UCSD-AML1 (cell line): ENCODE data around the gene FAM89A.
"Not testable (repeated sequence)": the region's sequence is repeated elsewhere in the genome, so short reads cannot be mapped to it uniquely, and the experiment has no call there.

Experiments used
- DNase-seq: peaks from one replicate; lab custom pipeline; 2025; ENCODE audit not compliant: unreplicated experiment; lab: John Stamatoyannopoulos, UW

FAM89A gene

DNA sequence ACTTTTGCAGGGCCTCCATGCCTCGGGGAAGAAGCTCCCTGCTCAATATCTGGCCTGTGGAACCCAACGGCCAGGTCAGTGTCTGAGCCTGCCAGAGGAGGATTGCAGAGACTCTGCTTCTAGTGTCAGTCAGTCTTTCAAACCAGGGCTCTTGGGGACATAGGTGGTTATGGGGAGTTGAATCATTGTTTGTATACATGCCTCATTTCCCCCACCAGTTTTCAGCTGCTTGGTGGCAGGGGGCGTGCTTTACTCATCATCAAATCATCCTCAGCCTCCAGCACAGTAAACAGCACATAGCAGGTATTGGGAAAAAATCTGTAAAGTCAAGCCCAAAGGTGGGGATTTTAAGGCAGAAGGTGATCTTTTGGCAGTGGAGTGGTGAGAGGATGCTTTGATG, 17.4 kb upstream of the FAM89A start:
- no peak for DNase-seq

DNA sequence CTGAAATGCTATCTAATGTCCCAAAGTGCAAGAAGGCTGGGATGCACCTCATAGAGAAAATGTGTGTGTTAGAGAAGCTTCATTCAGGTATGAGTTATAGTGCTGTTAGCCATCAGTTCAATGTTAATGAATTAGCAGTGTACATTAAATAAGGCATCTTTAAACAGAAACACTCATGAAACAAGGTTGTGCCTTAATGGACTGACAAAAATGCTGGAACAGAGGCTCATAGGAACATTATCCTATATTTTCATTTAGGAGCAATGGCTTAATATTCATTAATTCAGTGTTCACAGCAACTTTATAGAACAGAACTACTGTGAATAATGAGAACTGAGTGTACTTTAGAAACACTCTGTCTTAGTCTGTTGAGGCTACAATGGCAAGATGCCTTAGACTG, 15.2 kb upstream of the FAM89A start:
- no peak for DNase-seq

DNA sequence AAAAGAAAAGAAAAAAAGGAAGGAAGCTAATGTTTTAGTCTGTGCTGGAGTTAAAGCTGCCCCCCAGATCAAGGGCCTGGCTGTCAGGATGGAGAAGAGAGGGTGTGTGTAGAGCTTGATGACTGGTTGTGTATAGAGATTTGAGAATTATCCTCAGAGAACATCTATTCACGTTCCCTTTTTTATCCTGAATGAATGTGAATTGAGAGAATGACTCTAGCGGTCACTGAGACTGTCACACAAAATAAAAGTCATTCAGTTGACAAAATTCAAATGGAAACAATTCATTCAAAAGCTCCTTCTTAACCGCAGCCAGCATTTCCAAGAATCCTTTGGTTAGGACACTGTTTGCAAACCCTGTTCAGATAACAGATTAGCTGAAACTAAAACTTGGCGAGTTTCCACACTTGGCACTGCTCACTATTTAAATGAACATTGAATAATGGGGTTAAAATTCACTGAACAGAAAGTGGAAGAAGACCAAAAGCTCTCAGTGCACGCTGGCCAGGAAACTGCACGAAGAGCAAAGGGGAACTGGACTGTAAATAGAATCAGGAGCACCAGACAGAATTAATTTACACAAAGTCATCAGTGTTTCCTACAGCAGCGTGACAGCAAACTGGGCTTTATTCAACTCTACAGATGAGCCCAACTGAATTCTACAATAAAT, 13.6 kb upstream of the FAM89A start:
- peak; percentile 29 for DNase-seq

DNA sequence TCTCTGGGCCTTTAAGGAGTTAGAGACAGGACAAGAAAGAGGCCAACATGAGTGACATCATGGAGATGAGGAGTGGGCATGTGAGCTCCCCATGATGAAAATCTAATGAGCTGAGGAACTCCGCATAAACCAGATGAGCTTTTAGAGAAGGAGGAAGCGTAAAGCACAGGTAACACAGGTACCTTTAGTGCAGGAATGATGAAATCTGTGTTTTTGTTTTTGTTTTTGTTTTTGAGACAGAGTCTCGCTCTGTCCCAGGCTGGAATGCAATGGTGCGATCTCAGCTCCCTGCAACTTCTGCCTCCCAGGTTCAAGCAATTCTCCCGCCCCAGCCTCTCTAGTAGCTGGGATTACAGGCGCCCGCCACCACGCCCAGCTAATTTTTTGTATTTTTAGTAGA, 12.7 kb upstream of the FAM89A start:
- DNase-seq, result no peak

DNA sequence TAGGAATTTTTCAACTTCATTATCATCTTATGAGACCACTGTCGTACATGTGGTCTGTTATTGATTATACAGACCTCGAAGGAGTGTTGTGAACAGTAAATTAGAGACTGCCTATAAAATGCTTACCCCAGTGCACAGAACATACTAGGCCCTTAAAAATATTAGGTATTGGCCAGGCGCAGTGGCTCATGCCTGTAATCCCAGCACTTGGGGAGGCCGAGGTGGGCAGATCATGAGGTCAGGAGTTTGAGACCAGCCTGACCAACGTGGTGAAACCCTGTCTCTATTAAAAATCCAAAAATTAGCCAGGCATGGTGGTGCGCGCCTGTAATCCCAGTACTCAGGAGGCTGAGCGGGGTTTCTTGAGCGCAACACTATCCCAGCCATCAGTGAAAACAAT, 10.9 kb upstream of the FAM89A start:
- DNase-seq, result not testable (repeated sequence)

DNA sequence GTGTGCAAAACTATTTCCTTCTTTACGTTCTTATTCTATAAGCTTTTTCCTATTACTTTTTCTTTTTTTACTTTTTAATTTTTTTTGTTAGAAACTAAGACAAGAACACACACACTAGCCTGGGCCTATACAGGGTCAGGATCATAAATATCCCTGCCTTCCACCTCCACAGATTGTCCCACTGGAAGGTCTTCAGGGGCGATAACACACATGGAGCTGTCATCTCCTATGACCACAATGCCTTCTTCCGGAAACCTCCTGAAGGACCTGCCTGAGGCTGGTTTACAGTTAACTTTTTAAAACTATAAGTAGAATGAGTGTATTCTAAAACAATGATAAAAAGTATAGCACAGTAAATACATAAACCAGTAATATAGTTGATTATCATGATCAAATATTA, 10.3 kb upstream of the FAM89A start:
- DNase-seq, result no peak

DNA sequence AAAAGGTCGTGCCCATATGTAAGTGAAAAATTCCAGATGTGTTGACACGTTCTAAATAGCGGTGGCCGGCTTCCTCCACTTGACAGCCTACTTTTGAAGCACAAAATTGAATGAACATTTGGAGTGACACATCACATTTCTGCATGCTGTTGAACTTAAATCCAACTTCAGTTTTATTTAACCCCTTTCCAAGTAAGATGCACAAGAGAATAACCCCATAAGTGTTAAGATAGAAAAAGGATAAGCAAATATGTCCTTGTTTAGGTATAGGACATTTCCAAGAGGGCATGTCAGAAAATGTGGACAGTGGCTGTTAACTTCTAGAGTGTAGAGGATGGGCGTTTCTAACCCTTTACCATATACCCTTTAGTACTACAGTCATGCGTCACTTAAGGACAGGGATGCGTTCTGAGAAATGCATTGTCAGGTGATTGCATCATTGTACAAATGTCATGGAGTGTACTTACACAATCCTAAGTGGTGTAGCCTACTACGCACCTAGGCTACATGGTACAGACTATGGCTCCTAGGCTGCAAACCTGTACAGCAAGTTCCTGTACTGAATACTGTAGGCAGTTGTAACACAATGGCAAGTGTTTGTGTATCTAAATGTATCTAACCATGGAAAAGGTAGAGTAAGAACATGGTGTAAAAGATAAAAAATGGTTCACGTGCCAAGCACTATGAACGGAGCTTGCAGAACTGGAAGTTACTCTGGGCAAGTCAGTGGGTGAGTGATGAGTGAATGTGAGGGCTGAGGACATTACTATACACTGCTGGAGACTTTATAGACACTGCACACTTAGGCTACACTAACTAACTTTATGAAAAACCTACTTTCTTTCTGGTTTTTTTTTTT, 9.3 kb upstream of the FAM89A start:
- DNase-seq, result no peak

DNA sequence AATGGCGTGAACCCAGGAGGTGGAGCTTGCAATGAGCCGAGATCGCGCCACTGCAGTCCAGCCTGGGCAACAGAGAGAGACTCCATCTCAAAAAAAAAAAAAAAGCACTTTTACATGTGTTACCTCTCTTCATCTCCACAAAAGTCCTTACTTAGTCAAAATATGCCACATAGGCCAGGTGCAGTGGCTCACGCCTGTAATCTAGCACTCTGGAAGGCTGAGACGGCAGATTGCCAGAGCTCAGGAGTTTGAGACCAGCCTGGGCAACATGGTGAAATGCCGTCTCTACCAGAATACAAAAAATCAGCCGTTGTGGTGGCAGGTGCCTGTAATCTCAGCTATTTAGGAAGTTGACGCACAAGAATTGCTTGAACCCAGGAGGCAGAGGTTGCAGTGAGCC, 8.4 kb upstream of the FAM89A start:
- DNase-seq, result not testable (repeated sequence)

DNA sequence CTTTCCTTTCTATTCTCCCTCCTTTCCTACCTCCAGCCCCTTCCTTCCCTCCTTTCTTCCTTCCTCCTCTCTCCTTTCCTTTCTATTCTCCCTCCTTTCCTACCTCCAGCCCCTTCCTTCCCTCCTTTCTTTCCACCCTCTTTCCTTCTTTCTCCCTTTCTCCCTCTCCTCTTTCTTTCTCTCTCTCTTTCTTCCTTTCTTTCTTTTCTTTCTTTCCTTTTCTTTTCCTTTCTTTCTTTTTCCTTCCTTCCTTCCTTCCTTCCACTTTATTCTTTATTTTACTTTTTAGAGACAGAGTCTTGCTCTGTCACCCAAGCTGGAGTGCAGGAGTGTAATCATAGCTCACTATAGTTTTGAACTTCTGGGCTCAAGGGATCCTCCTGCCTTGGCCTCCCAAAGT, 7.5 kb upstream of the FAM89A start:
- not testable (repeated sequence) for DNase-seq

DNA sequence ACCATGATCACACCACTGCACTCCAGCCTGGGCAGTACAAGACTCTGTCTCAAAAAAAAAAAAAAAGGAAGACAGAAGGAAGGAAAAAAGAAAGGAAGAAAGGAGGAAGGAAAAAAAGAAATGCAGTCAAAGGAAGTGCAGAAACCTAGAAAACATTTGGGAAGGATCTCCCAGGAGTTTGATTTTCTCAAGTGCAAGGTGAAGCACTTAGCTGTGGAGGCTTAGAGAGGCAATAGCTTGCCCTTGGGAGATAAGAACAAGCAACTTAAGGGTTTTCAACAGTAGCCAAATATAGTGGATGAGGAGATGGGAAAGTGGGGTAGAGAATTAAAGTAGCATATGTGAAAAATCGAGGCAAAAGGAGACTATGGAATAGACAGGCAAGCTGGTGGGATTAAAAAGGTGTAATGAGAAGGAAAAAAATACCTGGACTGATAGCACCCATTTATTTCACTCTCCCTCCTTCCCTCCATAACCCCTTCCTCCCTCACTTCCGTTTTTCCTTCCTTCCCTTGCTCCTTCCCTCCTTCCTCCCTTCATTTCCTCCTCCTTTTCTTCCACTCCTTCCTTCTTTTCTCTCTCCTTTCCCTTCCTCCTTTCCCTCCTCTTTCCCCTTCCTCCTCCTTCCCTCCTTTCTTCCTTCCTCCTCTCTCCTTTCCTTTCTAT, 6.8 kb upstream of the FAM89A start:
- no peak for DNase-seq

DNA sequence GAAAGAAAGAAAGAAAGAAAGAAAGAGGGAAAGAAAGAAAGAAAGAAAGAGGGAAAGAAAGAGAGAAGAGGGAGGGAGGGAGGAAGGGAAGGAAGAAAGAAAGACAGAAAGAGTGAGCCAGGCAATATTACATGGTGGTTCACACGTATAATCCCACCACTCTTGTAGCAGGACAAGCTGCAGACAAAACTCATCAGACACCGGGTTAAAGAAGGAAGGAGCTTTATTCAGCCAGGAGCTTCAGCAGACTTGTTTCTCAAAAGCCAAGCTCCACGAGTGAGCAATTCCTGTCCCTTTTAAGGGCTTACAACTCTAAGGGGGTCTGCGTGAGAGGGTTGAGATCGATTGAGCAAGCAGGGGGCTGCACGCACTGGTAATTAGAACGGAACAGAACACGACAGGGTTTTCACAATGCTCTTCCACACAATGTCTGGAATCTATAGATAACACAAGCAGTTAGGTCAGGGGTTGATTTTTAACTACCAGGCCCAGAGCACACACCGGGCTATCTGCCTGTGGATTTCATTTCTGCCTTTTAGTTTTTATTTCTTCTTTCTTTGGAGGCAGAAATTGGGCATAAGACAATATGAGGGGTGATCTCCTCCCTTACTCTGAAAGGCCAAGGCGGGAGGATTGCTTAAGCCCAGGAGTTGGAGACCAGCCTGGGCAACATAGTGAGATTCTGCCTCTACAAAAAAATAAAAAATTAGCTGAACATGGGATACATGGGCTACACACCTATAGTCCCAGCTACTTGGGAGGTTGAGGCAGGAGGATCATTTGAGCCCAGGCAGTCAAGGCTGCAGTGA, 6.1 kb upstream of the FAM89A start:
- DNase-seq, result not testable (repeated sequence)

DNA sequence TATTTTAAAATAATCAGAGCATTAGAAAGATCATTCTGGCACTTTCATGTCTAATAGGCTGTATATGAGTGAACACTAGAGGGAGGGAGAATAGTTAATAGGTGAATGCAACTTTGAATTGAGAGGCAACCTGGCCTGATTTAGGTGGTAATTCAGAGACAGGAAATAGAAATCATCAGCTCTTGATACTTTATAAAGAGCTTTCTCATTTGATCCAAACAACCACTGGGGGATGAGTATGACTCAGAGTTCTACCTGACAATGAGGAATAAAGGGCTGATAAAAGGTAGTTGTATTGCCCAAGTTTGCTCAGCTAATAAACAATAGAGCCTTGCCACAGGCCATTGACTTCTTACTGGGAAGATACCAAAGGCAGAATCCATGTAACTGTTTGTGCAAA, 5.2 kb upstream of the FAM89A start:
- no peak for DNase-seq

DNA sequence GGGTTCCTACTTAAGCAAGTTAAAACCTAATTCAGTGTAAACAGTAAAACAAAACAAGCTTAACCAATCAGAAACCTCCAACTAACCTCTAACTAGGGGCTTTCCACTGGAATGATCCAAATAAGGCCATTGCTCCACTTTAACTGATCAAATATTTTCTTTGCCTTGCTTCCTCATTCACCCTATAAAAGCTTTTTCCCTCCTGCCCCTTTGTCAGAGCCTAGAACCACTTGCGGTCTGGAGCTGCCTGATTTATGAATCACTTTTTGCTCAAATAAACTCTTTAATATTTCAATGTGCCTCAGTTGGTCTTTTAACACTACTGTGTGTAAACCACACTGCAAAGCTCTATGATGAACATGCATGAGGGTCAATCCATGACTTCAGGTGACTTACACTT, 4.5 kb upstream of the FAM89A start:
- no peak for DNase-seq

DNA sequence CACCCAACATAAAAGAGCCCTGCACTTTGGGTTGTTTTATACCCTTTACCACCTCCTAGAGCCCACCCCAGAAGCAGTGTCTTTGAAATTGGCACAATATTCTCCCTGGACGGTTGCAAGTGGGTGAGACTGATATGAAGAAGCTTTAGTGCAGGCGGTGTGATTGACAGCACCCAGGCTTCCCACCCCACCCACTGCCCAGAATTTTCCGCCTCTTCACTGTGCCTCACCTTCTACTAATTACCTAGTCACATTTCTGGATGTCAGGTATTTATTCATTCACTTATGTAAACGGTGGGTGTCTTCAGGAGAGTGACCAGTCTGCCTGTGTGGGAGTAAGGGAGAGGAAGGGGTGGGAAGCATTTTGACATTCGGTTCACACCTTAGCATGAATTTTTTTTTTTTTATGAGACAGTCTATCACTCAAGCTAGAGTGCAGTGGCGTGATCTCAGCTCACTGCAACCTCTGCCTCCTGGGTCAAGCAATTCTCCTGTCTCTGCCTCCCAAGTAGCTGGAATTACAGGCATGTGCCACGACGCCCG, 1.7 kb upstream of the FAM89A start:
- no peak for DNase-seq

DNA sequence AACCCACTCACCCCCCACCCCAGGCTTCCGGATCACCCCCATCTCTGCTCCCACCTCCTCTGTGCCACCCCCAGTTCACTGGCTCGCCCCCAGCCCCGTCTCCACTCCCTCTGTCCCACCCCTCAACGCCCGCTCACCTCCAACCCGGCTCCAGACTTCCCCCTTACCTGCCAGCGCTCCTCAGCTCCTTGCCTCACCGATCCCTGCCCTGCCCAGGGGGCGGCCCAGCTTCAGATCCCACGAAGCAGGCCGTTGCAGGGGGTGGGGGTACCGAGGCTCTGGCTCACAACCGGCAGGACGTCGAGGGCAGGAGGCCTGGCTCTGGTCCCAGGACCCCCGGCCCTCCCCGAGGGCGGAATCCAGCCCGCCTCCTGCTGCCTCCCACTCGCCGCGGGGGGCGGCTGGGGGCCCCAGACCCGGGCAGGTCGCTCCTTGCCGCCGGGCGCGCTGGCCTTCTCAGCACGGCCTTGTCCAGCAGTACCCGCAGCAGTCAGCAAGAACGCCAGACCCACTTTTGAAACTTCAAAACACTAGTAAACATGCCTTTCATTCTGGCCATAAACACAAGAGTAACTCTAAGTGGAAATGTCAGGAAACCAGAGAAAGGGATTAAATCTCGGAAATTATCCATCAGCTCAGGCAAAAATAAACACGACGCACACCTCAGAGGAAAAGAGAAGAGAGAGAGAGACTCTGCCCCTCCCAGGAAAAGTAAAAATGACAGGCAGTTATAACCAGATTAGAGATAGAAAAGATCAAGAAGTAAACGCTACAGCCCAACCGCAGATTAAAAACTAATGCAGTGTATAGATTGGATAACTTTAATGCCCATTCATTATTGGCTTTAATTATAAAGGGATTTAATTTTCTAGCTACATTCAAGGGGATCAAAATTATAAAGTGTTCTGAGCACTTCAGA, 1.0 kb upstream of the FAM89A start:
- no peak for DNase-seq

DNA sequence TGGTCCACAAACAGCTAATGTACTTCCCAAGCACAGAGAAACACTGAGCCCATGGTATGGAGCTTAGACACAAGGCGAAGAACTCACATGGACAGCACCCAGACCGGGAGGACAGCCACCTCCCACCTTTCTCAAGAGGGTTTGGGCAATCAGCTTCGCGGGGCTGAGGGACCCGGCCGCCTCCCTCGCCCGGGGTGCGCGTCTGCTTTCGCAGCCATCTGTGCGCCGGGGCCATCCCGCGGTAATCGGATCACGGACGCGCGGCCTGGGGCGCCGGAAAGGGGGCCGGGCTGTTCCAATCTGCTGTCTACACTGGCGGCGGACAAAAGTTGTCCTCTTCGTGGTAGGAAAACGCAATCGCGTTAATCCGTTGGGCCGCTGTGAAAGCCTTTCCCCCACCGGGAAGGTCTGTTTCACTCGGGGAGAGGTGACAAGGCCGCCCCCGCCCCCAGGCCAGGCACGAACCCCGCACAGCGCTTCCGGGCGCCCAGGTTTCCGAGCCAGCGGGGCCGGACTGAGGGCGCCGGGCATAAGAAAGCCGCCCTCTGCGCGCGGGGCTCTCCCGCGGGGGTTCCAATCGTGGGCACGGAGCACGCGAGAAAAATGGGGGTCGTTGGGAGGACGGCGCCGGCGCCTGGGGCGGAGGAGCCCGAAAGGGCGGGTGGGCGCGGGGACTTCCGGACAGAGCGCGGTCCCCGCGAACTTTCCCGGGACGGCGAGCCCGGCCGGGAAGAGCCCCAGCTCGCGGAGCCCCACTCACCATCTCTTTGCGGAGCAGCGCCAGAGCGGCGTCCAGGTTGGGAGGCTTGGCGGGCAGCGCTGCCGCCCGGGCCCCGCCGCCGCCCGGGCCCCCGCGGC, 664 bp downstream of the FAM89A start:
- DNase-seq, result peak; percentile 59

DNA sequence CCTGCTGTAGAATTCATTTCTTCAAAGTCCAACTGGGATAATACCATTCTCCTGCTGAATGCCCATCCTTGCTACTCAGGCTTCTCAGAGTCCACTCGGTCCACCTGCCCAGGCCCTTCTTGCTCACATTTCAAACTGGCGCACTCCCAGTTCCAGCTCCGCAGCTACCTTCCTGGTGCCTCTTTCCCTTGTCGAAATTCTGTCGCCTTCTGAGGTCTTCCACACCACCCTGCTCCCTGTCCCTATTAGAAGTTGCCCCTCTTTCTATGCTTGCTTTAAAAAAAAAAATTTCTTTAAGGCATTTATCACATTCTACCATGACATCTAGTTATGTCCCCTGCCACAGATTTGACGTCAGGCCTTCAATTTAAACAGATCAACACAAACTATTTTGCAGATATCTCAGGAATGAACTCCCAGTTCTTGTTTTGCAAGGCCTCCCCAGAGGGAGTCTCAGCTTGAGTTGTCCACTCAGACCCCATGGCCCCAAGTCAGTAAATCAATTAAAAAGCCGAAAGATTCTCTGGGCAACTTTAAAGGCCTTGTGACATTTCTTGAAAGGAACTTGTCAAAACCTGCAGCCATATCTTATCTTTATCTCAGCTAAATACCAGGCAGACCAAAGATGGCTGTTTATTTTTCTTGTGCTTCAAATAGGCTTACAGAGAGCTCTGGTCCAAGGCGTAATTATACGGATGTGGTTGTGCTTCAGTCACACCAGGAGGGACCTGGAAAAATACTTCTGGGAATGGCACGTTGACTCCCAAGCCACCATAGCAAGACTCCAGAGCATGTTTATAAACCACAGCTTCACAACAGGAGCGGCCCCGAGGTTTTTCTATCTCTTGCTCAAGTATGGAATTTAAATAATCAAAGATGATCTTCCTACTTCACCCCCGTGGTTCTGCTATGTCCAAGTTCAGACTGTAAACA, 2.2 kb downstream of the FAM89A start:
- no peak for DNase-seq

DNA sequence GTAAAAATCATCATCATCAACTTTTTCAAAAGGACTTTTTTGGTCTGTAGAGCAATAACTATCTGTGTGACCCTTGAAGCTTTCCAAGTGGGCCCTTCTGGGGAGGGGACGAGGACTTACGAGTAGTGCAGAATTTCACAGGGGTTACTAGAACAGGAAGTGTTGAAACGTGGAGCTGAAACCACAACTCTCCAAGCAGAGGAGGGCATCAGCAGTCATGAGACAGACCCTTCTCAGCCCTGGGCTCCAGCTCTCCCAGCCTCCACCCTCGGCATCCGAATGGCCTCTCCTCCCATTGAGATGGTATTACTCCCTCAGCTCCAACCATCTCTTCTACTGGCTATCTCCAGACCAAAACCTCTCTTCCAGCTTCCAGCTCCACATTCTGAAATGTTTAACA, 3.6 kb downstream of the FAM89A start:
- peak; percentile 37 for DNase-seq
